Measurements from ENCODE around the gene DNAJC10.
A peak's percentile ranks its signal among the peaks of the same experiment; 100 is the strongest.
"Not testable (repeated sequence)": the region's sequence is repeated elsewhere in the genome, so short reads cannot be mapped to it uniquely, and the experiment has no call there.

DNAJC10 gene

DNA sequence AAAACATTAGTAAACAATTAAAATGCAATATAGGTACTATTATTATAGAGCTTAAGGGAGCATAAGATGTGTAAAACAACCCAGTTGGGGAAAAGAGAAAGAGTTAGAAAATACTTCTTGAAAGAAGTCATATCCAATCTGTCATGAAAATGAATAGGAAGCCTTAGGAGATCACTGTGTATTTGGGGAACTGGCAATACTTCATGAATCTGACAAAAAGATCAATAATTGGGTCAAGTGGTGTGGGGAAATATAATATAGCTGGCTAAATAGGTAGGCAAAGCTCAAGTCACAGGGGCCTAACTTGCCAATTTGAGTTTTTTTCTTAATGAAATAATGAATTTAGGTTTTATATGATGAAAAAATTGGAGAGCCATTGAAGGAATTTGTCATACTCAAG is 14.4 kb downstream of the DNAJC10 start:
- no peak for DNase-seq (ENCODE audit: low read depth)
- no peak overlapping the region for H3K4me3 ChIP-seq (ENCODE audit: control insufficient read depth, low read depth, low read length)
- TF ChIP-seq, protein P1, sequence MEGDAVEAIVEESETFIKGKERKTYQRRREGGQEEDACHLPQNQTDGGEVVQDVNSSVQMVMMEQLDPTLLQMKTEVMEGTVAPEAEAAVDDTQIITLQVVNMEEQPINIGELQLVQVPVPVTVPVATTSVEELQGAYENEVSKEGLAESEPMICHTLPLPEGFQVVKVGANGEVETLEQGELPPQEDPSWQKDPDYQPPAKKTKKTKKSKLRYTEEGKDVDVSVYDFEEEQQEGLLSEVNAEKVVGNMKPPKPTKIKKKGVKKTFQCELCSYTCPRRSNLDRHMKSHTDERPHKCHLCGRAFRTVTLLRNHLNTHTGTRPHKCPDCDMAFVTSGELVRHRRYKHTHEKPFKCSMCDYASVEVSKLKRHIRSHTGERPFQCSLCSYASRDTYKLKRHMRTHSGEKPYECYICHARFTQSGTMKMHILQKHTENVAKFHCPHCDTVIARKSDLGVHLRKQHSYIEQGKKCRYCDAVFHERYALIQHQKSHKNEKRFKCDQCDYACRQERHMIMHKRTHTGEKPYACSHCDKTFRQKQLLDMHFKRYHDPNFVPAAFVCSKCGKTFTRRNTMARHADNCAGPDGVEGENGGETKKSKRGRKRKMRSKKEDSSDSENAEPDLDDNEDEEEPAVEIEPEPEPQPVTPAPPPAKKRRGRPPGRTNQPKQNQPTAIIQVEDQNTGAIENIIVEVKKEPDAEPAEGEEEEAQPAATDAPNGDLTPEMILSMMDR (IDR thresholded peaks at IDR 0.05; ENCODE audit: control insufficient read depth, insufficient read depth, low read depth, low read length, missing control alignments), result no peak

DNA sequence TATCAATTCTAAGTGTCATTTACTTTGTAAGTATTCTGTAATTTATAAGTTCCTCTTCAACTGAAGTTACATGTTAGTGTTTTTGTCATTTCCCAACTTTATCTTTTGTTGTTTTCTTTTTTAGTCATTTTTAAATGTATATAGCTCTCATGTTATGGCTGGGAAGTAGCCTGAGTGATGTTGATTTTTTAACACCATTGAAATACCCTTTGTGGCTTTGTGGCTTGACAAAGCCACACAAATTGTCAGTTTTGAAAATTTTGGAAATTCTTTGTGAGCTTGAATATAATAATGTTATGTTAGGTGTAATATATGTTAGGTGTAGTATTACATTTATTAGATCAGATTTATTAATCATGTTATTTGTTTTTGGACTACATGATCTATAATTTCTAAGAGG is 16.7 kb downstream of the DNAJC10 start:
- TF ChIP-seq, protein P1 (IDR thresholded peaks at IDR 0.05; ENCODE audit: control insufficient read depth, insufficient read depth, low read depth, low read length, missing control alignments), result no peak
- DNase-seq (ENCODE audit: low read depth), result no peak
- H3K4me3 ChIP-seq (ENCODE audit: control insufficient read depth, low read depth, low read length), result no peak overlapping the region

DNA sequence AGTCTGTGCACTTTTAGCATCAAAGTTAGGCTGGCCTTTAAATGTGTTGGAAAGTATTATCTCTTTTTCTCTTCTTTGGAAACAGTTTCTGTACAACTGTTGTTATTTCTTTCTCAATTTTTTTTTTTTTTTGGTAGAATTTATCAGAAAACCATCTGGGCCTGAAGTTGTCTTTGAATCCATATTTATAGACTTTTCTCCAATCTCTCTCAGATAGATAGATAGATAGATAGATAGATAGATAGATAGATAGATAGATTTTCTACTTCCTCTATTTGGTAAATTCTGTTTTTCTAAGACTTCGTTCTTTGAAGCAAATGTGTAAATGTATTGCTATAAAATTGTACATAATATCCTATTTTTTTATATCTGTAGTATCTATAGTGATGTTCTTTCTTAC is 17.5 kb downstream of the DNAJC10 start:
- TF ChIP-seq, protein P1 (IDR thresholded peaks at IDR 0.05; ENCODE audit: control insufficient read depth, insufficient read depth, low read depth, low read length, missing control alignments), result no peak
- H3K4me3 ChIP-seq (ENCODE audit: control insufficient read depth, low read depth, low read length), result no peak overlapping the region
- no peak for DNase-seq (ENCODE audit: low read depth)

DNA sequence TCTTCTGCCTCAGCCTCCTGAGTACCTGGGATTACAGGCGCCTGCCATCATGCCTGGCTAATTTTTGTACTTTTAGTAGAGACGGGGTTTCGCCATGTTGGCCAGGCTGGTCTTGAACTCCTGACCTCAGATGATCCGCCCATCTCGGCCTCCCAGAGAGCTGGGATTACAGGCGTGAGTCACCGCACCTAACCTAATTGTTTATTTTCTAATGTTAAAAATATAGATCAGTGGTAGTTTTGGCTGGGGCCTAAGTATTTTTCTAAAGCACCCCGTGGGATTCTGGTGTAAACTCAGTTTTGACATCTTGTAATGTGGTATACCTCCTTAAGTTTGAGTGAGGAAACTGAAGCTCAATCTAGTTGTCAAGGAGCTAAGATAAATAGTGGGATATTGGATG is 20.8 kb downstream of the DNAJC10 start:
- not testable (repeated sequence) for H3K4me3 ChIP-seq (ENCODE audit: control insufficient read depth, low read depth, low read length); DNase-seq (ENCODE audit: low read depth)

DNA sequence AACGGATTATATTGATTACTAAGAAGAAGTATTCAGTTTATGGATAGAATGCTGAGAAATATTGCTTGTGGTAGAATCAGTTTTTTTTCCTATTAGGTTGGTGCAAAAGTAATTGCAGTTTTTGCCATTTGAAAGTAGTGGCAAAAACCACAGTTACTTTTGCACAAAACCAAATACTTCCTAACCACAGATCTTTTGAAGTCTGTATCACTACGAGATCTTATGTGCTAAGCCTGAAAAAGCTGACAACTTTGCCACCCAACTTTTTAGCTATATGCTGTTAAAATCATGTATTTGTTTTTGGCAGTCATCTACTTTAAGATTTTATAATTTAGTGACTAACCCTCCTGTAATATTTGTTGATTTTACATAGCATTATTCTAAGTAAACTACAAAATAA is 24.6 kb downstream of the DNAJC10 start:
- DNase-seq (ENCODE audit: low read depth), result no peak
- TF ChIP-seq, protein P1 (IDR thresholded peaks at IDR 0.05; ENCODE audit: control insufficient read depth, insufficient read depth, low read depth, low read length, missing control alignments), result no peak
- H3K4me3 ChIP-seq (ENCODE audit: control insufficient read depth, low read depth, low read length), result no peak overlapping the region

DNA sequence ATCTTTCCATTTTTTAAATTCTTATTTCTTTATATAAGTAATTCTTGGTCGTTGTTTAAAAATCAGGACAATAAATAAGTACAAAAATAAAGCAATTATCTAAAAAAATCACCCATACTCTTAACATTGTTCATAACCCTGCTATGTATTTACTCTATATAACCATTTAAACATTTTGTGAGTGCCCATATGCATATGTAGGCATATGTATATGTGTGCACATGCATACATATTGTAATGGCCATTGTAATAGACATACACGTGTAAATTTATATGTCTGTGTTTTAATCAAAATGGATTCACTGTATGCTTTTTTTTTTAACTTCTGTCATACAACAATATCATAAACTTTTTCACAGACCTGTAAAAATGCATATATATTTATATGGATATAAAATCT is 25.6 kb downstream of the DNAJC10 start:
- TF ChIP-seq, protein P1 (IDR thresholded peaks at IDR 0.05; ENCODE audit: control insufficient read depth, insufficient read depth, low read depth, low read length, missing control alignments), result no peak
- no peak overlapping the region for H3K4me3 ChIP-seq (ENCODE audit: control insufficient read depth, low read depth, low read length)
- DNase-seq (ENCODE audit: low read depth), result no peak

DNA sequence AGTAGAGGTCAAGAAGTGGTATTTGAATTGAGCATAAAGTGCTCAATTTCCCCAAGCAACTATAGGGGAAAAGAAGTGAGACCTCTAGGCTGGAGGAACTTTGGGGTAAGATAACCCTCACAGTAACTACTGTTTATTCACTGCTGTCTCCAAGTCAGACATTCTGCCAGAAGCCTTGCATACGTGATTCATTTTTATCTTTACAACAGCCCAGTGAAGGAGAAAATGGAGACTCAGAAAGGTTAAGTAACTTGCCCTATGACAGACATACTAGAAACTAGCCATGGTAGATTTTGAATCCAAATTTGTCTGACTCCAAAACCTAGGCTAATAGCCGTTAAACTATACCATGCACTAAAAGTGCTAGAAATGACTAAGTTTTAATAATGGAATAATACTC is 28.4 kb downstream of the DNAJC10 start:
- no peak overlapping the region for H3K4me3 ChIP-seq (ENCODE audit: control insufficient read depth, low read depth, low read length)
- DNase-seq (ENCODE audit: low read depth), result peak; percentile 13
- TF ChIP-seq, protein P1 (IDR thresholded peaks at IDR 0.05; ENCODE audit: control insufficient read depth, insufficient read depth, low read depth, low read length, missing control alignments), result no peak

All from AG09309 (cell line).